GM18511 (cell line): Measurements from ENCODE around the gene SMAD2.
A peak's percentile ranks its signal among the peaks of the same experiment; 100 is the strongest.
"Not testable (repeated sequence)": the region's sequence is repeated elsewhere in the genome, so short reads cannot be mapped to it uniquely, and the experiment has no call there.

Experiments
- ATAC-seq: cut with Tn5 transposase; IDR thresholded peaks from one replicate; pipeline ENCODE4 v1.9.1; 2021; ENCODE audit warnings: mild to moderate bottlenecking, moderate library complexity; ENCODE audit not compliant: unreplicated experiment

The SMAD2 gene

DNA sequence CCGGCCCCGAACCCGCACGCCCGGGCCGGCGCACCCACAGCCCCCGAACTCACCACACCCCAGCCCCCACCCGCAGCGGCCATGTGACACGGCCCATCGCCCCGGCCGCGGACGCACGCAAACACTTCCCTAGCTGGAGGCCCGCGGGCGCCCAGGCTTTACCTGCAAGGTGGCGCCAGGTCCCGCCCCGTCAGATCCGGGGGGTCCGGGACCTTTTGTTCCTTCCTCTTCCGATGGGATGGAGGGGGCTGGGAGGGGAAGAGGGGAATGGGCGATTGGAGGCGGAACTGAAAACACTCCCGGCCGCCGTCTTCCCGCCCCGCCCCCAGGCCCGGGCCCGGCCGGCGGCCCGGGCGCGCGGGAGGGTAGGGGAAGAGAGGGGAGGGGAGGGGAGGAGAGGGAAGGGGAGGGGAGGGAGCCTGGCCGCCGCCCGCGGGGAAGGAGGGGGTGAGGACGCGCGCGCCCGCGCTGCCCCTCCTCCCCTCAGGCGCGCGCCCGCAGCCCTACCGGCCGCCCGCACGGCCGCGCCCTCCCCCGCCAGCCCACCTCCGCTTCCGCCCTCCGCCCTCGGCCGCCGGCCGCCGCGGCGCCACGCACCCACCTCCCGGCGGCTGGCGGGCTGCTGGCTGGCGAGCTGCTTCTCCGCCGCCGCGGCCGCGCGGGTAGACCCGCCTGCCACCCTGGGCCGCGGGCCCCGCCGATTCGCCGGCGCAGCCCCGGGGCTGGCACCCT is at the start of gene SMAD2:
Gene SMAD2, minus strand, starts transcription at position 461 of the 732 bp plus-strand sequence. CDS start 33,903 bp downstream, outside the sequence.
- peak; percentile 70 for ATAC-seq

DNA sequence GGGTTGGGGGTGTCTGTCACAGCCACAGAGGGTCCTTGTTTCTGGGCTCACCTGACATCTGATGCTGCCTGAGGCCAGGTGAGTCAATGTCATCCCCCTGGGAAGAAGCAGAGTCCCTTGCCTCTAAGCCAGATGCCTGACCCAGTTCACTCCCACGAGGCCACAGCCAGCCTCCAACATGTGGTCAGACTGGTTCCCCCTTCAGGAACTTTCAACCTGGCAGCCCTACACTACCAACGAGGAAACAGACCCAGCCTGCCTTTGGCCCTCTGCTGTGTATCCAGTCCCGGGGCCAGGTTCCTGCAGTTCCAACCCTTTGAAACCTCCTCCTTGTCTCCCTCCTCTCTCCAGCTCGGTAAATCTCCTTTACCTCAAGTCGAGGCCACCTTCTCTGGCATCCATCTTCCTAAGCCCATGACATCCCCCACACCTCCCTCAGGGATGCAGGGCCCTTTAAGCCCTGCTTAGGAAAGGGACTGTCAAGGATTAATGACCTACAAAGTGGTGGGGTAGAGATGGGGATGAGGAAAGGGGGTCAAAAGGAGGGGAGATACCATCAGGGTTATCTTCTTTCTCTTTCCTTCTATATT is 49.2 kb upstream of the SMAD2 start:
- ATAC-seq = no peak

DNA sequence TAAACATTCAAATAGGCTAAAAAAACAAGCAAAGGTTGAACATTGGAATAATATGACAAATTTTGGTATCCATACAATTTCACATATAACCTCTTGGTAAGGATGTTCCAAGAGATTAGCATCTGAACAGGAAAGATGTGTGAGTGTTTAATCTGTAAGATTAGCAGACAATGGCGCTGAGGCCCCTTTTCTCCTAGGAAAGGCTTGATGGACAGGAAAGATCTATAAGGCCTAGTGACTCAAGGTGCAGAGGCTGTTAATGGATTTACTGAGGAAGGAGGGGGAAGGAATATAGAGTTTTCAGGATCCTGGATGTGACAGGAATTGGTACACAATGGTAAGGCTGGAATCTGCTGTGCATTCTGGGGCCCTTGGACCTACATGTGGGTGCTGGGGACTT is 48.1 kb upstream of the SMAD2 start:
- no peak for ATAC-seq

DNA sequence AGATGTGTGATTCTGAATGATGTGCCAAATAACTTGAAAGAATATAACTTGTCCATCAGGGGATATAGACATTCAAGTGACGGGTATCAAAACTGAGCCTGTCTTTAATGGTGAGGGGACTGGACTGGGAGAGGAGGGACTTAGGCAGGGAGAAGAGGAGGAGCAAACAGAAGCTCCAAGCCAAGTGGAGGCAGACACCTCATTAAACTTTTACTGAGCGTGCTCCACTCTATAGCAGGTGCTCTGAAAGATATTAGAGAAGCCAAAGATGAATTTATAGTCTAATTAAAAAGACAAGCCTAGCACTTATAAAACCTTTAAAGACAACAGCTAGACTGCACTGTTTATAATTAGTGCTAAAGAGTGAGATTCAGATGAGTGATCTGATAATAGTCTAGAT is 47.7 kb upstream of the SMAD2 start:
- ATAC-seq = no peak

DNA sequence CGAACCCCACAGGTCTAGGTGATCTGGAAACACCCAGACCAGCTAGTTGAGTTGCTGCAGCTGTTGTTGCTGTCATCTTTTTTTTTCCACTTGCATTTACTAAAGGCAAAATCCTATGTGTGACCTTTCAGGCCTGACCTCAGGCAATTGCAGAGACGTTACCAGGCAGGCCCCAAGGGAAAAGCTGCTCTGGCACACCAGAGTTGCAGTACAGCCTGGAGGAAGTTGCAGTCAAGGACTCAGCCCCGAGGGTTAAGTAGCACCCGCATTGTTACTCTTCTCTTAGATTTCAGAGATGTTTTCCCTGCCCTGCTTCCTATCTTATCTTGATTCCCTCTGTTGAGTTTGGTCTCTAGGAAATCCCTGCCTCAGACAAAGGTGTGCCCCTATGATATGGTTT is 45.2 kb upstream of the SMAD2 start:
- ATAC-seq = no peak

DNA sequence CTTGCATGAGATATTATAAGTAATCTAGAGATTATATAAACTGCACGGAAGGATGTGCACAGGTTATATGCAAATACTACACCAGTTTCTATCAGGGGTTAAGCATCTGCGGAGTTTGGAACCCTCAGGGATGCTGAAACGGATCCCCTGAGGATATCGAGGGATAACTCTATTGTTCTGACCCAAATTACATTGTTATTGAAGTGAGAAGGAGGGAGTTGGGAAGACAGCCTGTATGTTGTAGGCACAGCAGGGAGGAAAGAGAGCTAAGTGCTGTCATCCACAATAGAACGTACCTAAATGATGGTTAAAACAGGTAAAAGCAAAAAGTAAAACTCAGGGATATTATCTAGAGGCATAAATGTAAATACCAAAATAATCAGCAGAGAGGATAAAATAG is 44.6 kb upstream of the SMAD2 start:
- ATAC-seq = no peak

DNA sequence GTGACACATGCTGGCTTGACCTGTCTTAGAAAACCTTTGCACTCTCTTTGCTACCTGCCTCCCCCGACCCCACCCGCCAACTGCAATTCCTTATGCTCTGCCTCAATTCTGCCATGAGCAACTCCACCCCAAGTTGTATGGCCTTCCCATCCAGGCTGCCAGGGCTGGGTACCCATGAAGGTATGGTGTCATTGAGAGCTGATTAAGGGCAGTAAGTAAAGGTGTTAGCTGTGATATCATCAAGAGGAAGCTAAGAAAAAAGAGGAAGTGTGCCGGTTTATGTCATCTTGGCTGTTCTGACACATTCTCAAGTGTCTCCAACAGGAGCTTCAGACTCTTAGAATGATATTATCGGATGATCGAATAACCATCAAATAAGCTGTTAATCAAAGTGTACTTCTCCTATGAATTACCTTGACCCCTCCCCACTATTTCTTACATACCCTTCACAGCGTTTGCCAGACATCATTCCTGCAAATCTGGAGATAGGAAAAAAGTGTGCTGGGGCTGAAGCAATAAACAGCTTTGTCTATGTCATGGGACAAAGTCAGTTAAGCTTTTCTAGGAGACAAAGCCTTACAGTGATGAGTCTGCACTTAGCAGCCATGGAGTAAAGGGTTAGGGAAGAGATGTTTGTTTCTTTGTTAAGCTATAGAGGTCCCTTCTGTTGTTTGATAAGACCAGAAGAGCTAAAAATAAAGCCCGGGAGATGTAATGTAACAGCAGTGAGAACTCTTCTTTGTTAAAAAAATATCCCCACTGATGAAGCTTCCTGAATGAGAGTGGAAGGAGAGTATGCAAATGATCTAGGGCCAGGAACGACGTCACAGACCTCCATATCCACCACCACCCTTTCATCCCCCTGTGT is 40.4 kb upstream of the SMAD2 start:
- ATAC-seq = peak; percentile 68

DNA sequence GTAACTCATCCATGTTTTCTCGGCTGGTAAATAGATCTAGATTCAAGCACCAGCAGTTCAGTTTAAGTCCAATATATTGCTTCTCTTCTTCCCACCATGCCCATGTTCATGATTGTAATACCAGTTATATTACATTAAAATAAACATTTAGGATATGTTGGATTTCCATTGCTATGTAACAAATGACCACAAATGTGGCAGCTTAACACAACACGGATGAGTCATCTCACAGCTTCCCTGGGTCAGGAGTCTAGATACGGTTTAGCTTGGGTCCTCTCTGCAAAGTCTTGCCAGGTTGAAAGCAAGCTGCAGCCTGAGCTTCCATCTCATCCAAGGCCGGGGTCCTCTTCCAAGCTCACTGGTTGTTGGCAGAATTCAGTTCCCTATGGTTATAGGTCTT is 39.4 kb upstream of the SMAD2 start:
- no peak for ATAC-seq

DNA sequence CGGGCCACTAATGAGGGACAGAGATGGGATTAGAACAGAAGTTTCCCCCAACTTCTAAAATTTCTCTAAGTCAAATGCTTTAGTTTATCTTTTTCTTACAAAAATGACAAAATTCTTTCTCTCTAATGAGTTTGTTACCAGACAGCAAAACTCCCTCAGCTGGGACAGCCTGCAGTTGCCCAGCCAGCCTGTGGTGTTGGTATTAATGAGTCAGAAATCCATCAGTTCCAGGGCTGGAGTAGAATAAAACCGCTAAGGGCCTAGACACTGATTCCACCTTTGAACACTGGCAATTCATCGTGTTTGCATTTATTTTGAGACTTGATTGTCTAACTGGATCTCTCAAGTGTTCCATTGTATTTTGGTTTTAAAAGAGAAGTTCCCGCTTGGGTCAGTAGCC is 38.3 kb upstream of the SMAD2 start:
- ATAC-seq = no peak

DNA sequence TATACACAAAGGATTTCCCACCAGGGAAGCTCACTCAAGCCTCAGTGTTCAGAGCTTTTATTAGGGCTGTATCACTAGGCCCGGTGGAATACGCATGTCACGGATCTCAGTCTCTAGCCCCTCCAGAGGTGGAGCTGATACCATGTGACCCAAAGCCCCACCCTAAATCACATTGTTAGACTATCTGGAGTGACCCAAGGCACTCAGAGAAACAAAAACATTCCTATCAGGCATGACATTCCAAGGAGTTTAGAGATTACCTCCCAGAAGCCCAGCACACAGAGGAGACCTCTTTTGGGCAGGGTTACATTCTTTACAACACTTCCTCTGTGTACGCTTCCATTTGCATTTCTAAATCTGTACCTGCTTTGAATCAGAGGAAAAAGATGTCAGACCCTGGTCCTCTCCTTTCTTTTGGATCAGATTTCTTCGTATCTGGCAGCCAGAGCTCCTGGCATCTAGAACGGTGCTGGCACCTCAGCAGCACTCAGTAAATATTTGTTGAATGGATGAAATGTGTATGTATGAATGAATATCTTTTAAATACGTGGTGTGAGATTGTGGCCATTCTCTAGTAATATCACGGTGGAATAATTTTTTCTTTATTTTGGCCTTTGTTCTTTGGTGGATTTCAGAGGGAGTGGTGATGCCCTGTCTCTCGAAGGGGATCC is 37.7 kb upstream of the SMAD2 start:
- ATAC-seq = no peak

DNA sequence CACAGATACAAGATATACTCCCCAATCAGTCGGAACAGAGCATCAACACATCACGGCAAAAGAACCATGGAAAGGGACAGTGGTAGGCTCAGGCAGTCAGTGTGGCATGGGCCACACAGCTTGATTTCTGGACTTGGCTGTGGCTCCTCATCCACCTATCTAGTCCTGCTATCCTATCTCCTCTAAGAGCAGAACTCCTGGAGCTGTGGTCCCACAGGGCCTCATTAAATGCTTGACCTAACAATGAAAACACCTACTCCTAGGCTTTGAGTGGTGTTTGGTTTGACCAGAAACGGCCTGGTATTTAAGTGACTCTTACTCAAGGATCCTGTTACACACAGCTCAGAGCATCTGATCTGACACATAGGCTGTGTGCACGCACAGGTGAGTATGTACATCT is 33.6 kb upstream of the SMAD2 start:
- no peak for ATAC-seq

DNA sequence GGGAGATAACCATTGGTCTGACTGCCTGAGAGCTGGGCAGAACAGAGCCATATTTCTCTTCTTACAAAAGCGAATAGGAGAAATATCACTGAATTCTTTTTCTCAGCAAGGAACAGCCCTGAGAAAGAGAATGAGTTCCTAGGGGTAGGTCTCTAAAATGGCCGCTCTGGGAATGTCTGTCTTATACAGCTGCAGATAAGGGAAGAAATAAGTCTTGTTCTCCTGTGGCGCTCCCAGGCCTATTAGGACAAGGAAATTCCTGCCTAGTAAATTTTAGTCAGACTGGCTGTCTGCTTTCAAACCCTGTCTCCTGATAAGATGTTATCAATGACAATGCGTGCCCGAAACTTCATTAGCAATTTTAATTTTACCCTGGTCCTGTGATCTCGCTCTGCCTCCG is 30.5 kb upstream of the SMAD2 start:
- not testable (repeated sequence) for ATAC-seq

DNA sequence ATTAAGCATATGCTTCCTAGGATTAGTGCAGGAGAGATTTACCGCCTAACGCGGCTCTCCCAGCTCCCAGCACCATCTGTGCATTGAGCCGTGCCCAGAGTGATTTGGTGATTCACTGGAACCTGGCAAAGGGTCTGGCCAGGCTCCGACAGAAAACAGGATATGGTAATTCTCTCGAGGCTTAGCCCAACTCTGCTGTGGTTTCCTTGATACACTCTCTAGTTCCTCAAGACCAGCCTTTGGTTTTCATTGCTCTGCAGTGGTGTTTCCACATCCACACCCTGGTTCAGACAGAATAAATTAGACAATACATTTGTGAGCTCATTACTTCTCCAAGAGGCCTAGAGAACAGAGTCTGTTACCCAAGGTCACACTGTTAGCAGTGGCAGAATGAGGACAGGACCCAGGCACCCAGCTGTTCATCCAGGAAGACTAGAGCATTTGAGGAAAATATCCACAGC is 23.0 kb upstream of the SMAD2 start:
- ATAC-seq = peak; percentile 89

DNA sequence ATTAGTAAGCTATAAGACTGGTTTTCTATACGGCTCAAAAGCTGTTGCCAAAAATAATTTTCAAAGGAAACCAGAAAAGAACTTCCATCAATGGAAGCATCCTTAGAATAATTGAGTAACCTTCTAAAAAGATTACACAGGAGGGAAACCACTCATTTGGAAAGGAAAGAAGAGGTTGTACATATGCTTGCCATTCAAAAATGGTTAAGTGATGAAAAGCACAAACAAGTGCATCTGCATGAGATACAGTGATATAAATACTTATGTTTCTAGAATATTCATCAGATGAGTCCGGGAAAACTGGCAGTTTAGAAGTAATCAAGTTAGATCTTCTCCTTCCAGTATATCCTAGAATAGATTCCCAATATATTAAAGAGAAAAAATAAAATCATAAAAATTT is 20.1 kb upstream of the SMAD2 start:
- no peak for ATAC-seq

DNA sequence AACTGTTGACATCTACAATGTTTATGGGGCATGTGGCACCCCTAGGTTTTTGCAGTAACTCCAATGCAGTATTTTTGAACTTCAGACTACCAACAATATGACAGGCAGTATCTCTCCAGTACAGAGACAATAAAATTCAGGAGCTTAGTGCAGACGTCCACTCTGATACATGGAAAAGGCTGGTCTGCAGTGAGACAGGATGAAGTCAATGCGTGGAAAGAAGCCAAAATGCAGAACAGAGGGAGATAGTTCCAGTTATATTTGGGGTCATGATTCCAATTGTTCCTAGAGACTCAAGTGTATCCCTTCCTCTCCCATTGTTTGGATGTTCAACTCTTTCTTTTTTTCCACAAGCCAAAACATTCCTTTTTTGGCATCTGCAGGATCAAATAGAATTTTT is 18.7 kb upstream of the SMAD2 start:
- no peak for ATAC-seq

DNA sequence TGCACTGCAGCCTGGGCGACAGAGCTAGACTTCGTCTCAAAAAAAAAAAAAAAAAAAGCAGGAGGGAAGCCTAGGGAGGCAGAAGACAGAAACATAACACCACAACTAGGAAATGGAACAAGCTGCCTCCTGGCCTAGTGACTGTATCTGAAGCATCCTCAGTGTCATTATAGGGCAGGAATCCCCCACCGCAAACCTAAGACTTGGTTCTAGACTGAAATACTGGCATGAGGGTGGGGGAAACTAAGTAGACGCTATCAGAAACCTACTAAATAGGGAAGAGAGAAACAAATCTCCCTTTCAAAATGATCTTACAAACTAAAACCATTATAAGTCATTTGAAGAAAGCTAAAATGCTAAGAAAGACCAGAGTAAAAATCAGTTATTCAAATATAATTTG is 16.4 kb upstream of the SMAD2 start:
- ATAC-seq = no peak

DNA sequence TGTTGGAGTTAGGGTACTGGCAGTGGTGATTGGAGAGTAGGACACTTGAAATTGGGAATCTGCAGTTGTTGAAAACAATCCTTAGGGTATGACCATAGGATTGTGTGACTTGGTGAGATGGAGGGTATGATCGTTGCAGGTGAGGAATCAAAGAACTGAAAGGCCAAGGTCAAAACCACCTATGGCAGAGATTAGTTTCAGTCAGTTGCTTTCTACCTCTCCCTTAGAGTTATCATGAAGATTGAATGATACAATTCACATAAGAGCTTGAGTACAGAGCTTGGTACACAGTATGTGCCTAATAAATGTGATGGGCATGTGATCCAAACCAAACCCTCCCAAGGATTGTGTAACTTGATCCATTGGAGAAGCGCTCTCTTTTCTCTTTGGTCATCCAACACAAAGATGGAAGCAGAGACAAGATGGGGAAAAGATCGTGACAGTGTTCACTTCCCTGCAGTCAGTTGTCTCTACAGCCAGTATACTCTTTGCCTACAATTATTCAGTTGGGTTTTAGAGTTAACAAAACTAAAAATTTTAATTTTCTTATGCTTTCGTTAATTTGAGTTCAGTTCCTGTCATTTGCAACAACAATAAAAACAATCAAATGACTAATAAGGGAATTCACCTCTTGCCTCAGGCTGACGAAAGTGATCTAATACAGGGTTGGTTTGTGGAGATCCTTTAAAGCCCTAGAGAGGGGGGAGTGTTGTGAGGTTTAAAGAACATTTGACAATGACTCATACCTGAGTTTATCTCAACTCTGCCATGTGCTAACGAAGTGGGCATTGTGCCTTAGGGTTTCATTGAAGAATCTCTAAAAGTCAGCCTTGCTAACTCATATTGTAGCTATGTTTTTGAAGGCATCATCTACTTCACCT is 14.8 kb upstream of the SMAD2 start:
- no peak for ATAC-seq

DNA sequence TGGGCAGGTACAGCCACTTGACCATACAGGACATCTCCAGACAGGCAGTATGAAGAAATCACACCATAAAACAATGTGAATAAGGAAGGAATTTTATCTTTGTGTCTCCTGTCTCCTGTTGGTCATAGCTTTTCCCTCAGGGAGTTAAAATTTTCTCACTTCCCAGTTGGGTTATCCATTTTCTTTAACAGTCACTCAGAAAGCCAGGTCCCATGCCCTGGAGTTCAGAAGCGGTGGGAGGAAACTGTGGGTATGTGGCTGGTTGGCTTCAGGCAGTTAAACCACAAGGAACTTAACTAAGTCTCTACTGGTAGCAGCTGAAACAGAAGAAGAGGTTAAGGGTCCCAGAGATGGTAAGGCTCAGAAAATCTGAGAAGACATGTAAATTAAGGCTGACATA is 6.5 kb upstream of the SMAD2 start:
- ATAC-seq = no peak

DNA sequence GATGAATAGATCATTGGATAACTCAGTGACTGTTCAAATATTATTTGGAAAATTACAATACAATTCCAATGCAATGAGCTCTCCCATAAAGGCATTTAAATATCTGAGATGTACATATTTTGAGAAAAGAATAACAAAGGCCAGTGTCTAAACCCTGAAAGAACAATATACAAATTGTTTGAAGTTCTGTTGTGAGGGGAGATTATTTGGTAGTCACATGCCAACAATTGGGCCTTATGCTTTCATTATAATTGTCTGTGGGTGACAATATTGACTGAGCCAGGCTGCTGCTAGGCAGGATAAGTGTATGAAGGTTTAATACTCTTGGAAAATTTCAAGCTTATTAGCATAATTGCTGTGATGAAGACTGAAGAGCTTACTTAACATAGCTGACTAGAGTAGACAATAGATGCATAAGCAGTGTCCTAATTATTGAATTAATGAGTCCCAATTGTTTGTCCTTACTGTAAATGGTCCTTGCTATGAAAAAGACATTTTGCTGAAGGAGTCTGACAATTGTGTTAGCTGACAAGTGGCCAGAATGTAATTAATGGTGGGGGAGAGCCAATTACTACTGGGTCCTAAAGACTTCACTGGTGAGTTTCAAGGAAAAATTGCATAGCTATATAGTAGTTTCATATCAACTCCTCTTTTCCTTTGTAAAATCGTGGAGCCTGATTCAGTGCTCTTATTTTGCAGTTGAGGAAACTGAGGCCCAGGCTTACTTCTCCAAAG is 5.0 kb upstream of the SMAD2 start:
- no peak for ATAC-seq

DNA sequence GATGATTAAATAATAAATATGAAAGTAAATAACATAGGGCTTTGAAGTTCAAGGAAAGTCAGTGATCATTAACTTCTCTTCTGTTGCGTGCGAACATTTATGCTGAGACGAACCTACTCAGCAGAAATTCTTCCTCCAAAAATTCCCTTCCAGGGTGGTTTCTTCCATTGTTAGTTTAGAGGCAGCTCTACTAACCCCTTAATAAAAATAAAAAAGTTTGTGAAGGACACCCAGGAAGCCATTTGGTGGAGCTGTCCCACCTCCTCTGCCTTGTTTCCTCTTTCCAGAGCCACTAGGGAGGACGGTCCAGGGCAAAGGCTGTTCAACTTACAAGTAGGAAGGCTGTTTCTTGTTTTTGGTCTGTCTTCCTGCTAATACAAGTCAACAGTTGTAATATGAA is 2.1 kb upstream of the SMAD2 start:
- no peak for ATAC-seq
